Effector memory CD8-positive, alpha-beta T cell (primary cell): ENCODE data around the gene DAAM2.

Experiments
- ATAC-seq: fragments of 150-1000 bp; cut with Tn5 transposase; replicated peaks from 2 replicates; pipeline ENCODE4 v1.10.0; 2021; ENCODE audit warnings: mild to moderate bottlenecking, moderate library complexity
- DNase-seq, 3 experiments: peaks; one replicate each; pipeline ENCODE4 v3.0.0; 2021
- H3K27ac Mint-ChIP-seq, 2 donors: one replicate each; pipeline ENCODE4 v1.8.0; 2022; ENCODE audit warnings: mild to moderate bottlenecking in 2 of 2, mixed read lengths in 2 of 2, moderate library complexity in 2 of 2
- H3K27me3 Mint-ChIP-seq, 2 donors: one replicate each; pipeline ENCODE4 v1.8.0; 2022; ENCODE audit warnings: mixed read lengths in 2 of 2
- H3K36me3 Mint-ChIP-seq: one replicate; pipeline ENCODE4 v1.8.0; 2022; ENCODE audit warnings: mild to moderate bottlenecking, moderate library complexity, mixed read lengths; ENCODE audit not compliant: insufficient read depth
- H3K4me1 Mint-ChIP-seq, 2 donors: one replicate each; pipeline ENCODE4 v1.8.0; 2022; ENCODE audit warnings: low read depth in 2 of 2, mixed read lengths in 2 of 2
- H3K4me3 Mint-ChIP-seq, 2 donors: one replicate each; pipeline ENCODE4 v1.8.0; 2022; ENCODE audit warnings: mild to moderate bottlenecking in 2 of 2, mixed read lengths in 2 of 2, moderate library complexity in 2 of 2
- H3K9me3 Mint-ChIP-seq, 2 donors: one replicate each; pipeline ENCODE4 v1.8.0; 2022; ENCODE audit warnings: mixed read lengths in 2 of 2

DAAM2 gene

GRCh38 chr6:39923394-39923793 lies 131.2 kb downstream of the DAAM2 start:
- Mint-ChIP-seq H3K4me3 (no peak overlapping the region), H3K4me1 (peaks cover 0 to 4% of the 10 kb centered on the region in 2 donors), H3K27me3 (no peaks in the 10 kb centered on the region), H3K36me3 (peaks cover 3% of the 10 kb centered on the region), H3K9me3 (peaks cover 0 to 6% of the 10 kb centered on the region in 2 donors), H3K27ac (no peak overlapping the region)
- ATAC-seq (no peak), DNase-seq (no peak)

- peaks cover 0 to 4% of the 10 kb centered on the region in 2 donors for H3K4me1 Mint-ChIP-seq
- no peak overlapping the region for H3K4me3 Mint-ChIP-seq
- no peak overlapping the region for H3K27ac Mint-ChIP-seq
- peaks cover 0 to 6% of the 10 kb centered on the region in 2 donors for H3K9me3 Mint-ChIP-seq
- ATAC-seq = no peak
- peaks cover 3% of the 10 kb centered on the region for H3K36me3 Mint-ChIP-seq
- peaks cover 0 to 3% of the 10 kb centered on the region in 2 donors for H3K27me3 Mint-ChIP-seq
- no peak for DNase-seq
These were observed 131.7 kb downstream of the DAAM2 start for GRCh38 chr6:39923861-39924260.

- Mint-ChIP-seq H3K4me1 (peaks cover 0 to 4% of the 10 kb centered on the region in 2 donors), H3K36me3 (peaks cover 3% of the 10 kb centered on the region), H3K27me3 (peaks cover 0 to 7% of the 10 kb centered on the region in 2 donors), H3K9me3 (peaks cover 0 to 6% of the 10 kb centered on the region in 2 donors), H3K27ac (no peak overlapping the region), H3K4me3 (no peak overlapping the region)
- ATAC-seq = no peak
- DNase-seq = no peak
These were observed 132.1 kb downstream of the DAAM2 start for GRCh38 chr6:39924283-39924682.

DNA sequence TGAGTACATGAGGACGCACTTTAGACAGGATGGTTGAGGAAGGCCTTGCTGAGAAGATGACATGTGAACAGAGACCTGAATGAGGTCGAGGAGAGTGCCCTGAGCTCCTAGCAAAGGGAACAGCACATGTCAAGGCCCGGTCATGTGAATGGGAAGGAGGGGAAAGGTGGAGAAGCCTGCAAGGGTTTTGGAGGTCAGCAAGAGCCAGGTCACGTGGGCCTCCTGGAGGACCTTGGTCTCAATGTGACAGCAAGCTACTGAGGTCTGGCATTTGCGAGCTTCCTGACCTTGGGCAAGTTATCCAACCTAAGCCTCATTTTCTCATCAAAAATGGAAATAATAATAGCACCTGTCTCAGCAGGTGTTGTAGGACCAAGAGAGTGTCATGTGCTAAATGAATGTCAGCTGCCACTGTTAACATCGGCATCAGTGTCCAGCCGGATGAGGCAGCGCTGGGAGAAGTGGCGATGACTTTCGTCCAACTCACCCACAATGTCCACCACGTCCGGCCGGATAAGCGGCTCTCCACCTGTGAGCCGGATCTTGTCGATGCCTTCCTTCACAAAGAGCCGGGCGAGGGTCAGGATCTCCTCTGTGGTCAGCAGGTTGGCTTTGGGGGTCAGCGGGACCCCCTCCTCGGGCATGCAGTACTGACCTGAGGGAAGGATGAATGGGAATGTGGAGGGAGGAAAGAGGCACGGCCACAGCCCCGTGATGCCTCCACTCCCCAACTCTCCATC lies 133.2 kb downstream of the DAAM2 start:
- H3K4me3 Mint-ChIP-seq = no peak overlapping the region
- peaks cover 0 to 6% of the 10 kb centered on the region in 2 donors for H3K9me3 Mint-ChIP-seq
- DNase-seq (no peak), ATAC-seq (no peak)
- H3K27me3 Mint-ChIP-seq = peaks cover 0 to 8% of the 10 kb centered on the region in 2 donors
- no peak overlapping the region for H3K27ac Mint-ChIP-seq
- H3K4me1 Mint-ChIP-seq = peaks cover 0 to 4% of the 10 kb centered on the region in 2 donors
- H3K36me3 Mint-ChIP-seq = peaks cover 3% of the 10 kb centered on the region

GRCh38 chr6:39925931-39926290 lies 133.7 kb downstream of the DAAM2 start:
- H3K27me3 Mint-ChIP-seq = peaks cover 0 to 8% of the 10 kb centered on the region in 2 donors
- DNase-seq (no peak), ATAC-seq (no peak)
- H3K27ac Mint-ChIP-seq = peak overlapping the region in 1 of 2 donors; percentile 80
- peaks cover 0 to 6% of the 10 kb centered on the region in 2 donors for H3K9me3 Mint-ChIP-seq
- peaks cover 3% of the 10 kb centered on the region for H3K36me3 Mint-ChIP-seq
- H3K4me3 Mint-ChIP-seq = no peak overlapping the region
- peaks cover 0 to 4% of the 10 kb centered on the region in 2 donors for H3K4me1 Mint-ChIP-seq

DNA sequence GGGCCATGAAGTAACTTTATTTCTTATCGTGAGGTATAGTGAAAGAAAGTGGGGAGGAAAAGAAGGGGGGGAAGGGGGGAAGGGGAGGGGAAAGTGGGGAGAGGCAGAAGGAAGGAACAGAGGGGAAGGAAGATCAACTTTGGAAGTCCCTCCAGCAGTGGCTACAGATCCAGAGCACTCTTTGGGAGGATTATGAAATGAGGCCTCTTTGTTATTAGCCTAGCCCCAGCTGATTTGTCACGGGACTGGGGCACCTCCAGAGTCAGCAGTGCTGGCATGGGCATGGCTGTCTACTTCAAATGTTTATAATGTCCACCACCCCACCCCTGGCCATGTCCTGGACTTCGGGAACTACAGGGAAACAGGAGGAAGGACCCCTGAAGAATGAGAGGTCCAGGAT lies 134.5 kb downstream of the DAAM2 start:
- Mint-ChIP-seq H3K27ac (peak overlapping the region in 1 of 2 donors; percentile 80), H3K4me3 (no peak overlapping the region), H3K4me1 (peaks cover 0 to 4% of the 10 kb centered on the region in 2 donors), H3K27me3 (peaks cover 4 to 11% of the 10 kb centered on the region in 2 donors), H3K36me3 (peaks cover 3% of the 10 kb centered on the region), H3K9me3 (peaks cover 0 to 6% of the 10 kb centered on the region in 2 donors)
- ATAC-seq (no peak), DNase-seq (no peak)

DNA sequence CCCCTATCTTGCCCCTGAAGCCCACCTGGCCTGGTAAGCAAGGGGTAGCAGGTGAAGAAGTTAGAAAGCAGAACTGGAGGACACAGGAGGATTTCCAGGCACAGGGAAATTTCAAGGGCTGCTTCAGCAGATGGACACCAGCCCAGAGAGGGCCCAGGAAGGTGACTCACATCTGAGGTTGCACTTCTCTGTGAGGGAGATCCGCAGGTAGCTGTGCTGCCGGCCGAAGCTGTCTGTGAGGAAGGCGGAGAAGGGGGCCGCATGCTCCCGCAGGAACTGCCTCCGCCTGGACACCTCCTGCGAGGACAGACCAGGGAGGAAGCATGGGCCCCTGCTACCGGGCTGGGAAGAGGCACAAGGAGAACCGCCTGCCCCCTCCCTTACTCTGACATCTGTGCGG lies 135.0 kb downstream of the DAAM2 start:
- ATAC-seq (no peak), DNase-seq (no peak)
- Mint-ChIP-seq H3K27ac (peak overlapping the region in 1 of 2 donors; percentile 80), H3K27me3 (peaks cover 8 to 16% of the 10 kb centered on the region in 2 donors), H3K4me1 (peaks cover 0 to 4% of the 10 kb centered on the region in 2 donors), H3K36me3 (peaks cover 3% of the 10 kb centered on the region), H3K9me3 (peaks cover 0 to 6% of the 10 kb centered on the region in 2 donors), H3K4me3 (no peak overlapping the region)

GRCh38 chr6:39929039-39929732 lies 137.0 kb downstream of the DAAM2 start:
- no peak overlapping the region for H3K27ac Mint-ChIP-seq
- H3K27me3 Mint-ChIP-seq = peaks cover 21 to 36% of the 10 kb centered on the region in 2 donors

GRCh38 chr6:39929733-39930461 lies 137.7 kb downstream of the DAAM2 start:
- Mint-ChIP-seq H3K4me1 (peaks cover 5 to 7% of the 10 kb centered on the region in 2 donors), H3K27ac (no peak overlapping the region), H3K4me3 (no peak overlapping the region), H3K36me3 (peaks cover 3% of the 10 kb centered on the region), H3K27me3 (peaks cover 21 to 37% of the 10 kb centered on the region in 2 donors), H3K9me3 (peaks cover 0 to 6% of the 10 kb centered on the region in 2 donors)
- no peak for ATAC-seq
- no peak for DNase-seq

More at GRCh38 chr6:39929039-39929732, 137.0 kb downstream of the DAAM2 start:
- DNase-seq (no peak), ATAC-seq (no peak)
- H3K4me1 Mint-ChIP-seq = peaks cover 5 to 7% of the 10 kb centered on the region in 2 donors
- peaks cover 3% of the 10 kb centered on the region for H3K36me3 Mint-ChIP-seq
- H3K9me3 Mint-ChIP-seq = peaks cover 0 to 6% of the 10 kb centered on the region in 2 donors
- no peak overlapping the region for H3K4me3 Mint-ChIP-seq

- peaks cover 0 to 6% of the 10 kb centered on the region in 2 donors for H3K9me3 Mint-ChIP-seq
- H3K27ac Mint-ChIP-seq = peak overlapping the region in 1 of 2 donors; percentile 6
- peaks cover 24 to 43% of the 10 kb centered on the region in 2 donors for H3K27me3 Mint-ChIP-seq
- no peak overlapping the region for H3K4me3 Mint-ChIP-seq
- H3K36me3 Mint-ChIP-seq = peaks cover 3% of the 10 kb centered on the region
- H3K4me1 Mint-ChIP-seq = peaks cover 5 to 7% of the 10 kb centered on the region in 2 donors
- ATAC-seq (no peak), DNase-seq (no peak)
These were observed 138.4 kb downstream of the DAAM2 start for GRCh38 chr6:39930540-39930939.

GRCh38 chr6:39931607-39932006 lies 139.4 kb downstream of the DAAM2 start:
- DNase-seq (no peak), ATAC-seq (no peak)
- Mint-ChIP-seq H3K27me3 (peaks cover 33 to 49% of the 10 kb centered on the region in 2 donors), H3K4me1 (peaks cover 3 to 5% of the 10 kb centered on the region in 2 donors), H3K27ac (peak overlapping the region in 1 of 2 donors; percentile 4), H3K4me3 (no peak overlapping the region), H3K9me3 (no peaks in the 10 kb centered on the region), H3K36me3 (no peaks in the 10 kb centered on the region)

GRCh38 chr6:39932386-39932910 lies 140.3 kb downstream of the DAAM2 start:
- H3K27ac Mint-ChIP-seq = peak overlapping the region in 1 of 2 donors; percentile 4
- peaks cover 3 to 5% of the 10 kb centered on the region in 2 donors for H3K4me1 Mint-ChIP-seq
- H3K36me3 Mint-ChIP-seq = no peaks in the 10 kb centered on the region
- no peaks in the 10 kb centered on the region for H3K9me3 Mint-ChIP-seq
- DNase-seq (no peak), ATAC-seq (no peak)
- H3K4me3 Mint-ChIP-seq = no peak overlapping the region
- H3K27me3 Mint-ChIP-seq = peaks cover 39 to 54% of the 10 kb centered on the region in 2 donors

- ATAC-seq (no peak), DNase-seq (no peak)
- Mint-ChIP-seq H3K4me1 (peaks cover 3 to 5% of the 10 kb centered on the region in 2 donors), H3K36me3 (no peaks in the 10 kb centered on the region), H3K4me3 (peak overlapping the region; percentile 64 to 69), H3K27ac (peak overlapping the region; percentile 32 to 80), H3K9me3 (no peaks in the 10 kb centered on the region), H3K27me3 (peaks cover 44 to 63% of the 10 kb centered on the region in 2 donors)
These were observed 141.5 kb downstream of the DAAM2 start for GRCh38 chr6:39933669-39934130.
